ENCODE measurements around the gene CD4. TPM values are rescaled to one million over a fixed set of nuclear protein-coding genes. Genes with fewer than 3 reads are reported as not detected.
"Not testable (repeated sequence)": the region's sequence is repeated elsewhere in the genome, so short reads cannot be mapped to it uniquely, and the experiment has no call there.

The CD4 gene
- total RNA-seq, 1 donor from 2014 or later, result 2.6 TPM

DNA sequence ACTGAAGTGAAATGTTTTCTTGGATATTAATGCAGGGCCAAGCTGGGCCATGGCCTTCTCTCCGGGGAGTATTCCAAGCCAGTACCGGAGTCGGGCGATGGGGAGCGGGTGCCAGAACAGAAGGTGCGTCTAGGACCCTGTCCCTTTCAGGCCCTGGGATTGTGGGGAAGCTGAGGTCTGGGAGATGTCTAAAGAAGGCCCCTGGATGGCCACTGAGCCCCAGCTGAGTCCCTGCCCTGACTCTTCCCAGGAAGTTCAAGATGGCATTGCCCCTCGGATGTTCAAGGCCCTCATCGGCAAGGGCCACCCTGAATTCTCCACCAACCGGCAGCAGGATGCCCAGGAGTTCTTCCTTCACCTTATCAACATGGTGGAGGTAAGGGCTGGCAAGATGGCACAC, 70.8 kb downstream of the CD4 start:
- intact Hi-C loops (cut with DNase I), result no loop called here
- Histone ChIP-seq H3K36me3 (peaks cover 93 to 99% of the 10 kb centered on the region in 2 donors), H3K4me3 (no peak overlapping the region), H3K9me3 (no peaks in the 10 kb centered on the region), H3K27me3 (no peaks in the 10 kb centered on the region), H3K4me1 (no peaks in the 10 kb centered on the region), H3K27ac (no peak overlapping the region)
- TF ChIP-seq, protein P1, sequence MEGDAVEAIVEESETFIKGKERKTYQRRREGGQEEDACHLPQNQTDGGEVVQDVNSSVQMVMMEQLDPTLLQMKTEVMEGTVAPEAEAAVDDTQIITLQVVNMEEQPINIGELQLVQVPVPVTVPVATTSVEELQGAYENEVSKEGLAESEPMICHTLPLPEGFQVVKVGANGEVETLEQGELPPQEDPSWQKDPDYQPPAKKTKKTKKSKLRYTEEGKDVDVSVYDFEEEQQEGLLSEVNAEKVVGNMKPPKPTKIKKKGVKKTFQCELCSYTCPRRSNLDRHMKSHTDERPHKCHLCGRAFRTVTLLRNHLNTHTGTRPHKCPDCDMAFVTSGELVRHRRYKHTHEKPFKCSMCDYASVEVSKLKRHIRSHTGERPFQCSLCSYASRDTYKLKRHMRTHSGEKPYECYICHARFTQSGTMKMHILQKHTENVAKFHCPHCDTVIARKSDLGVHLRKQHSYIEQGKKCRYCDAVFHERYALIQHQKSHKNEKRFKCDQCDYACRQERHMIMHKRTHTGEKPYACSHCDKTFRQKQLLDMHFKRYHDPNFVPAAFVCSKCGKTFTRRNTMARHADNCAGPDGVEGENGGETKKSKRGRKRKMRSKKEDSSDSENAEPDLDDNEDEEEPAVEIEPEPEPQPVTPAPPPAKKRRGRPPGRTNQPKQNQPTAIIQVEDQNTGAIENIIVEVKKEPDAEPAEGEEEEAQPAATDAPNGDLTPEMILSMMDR (IDR thresholded peaks at IDR 0.05), result no peak
- no peak for DNase-seq (ENCODE audit: low spot score in 2 of 2)

DNA sequence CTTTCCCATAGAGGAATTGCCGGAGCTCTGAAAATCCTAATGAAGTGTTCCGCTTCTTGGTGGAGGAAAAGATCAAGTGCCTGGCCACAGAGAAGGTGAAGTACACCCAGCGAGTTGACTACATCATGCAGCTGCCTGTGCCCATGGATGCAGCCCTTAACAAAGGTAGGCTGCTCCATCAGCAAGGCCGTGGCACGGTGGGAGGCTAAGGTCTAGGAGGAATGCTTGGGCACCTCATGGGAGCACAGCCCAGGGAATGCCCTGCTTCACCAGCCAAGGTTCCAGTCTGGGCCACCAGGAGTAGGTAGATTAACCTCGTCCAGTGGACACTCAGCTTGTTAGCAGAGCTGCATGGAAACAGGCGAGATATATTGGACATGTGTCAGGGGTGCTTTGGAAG, 71.6 kb downstream of the CD4 start:
- Histone ChIP-seq H3K4me1 (no peaks in the 10 kb centered on the region), H3K36me3 (peaks cover 90 to 97% of the 10 kb centered on the region in 2 donors)
- intact Hi-C loops (cut with DNase I), result no loop called here

DNA sequence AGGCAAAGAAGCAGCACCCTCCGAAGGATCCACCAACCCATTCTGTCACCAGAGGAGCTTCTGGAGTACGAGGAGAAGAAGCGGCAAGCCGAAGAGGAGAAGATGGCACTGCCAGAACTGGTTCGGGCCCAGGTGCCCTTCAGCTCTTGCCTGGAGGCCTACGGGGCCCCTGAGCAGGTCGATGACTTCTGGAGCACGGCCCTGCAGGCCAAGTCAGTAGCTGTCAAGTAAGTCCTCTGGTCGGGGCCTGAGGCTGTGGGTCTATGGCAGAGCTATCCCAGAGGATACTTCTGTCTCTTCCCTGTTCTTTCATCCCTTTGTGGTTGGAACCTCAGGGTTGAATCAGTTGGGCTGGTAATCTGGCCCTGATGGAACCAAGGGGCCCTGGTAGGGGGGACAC, 72.1 kb downstream of the CD4 start:
- Histone ChIP-seq H3K9me3 (no peaks in the 10 kb centered on the region), H3K4me3 (no peak overlapping the region), H3K27me3 (no peaks in the 10 kb centered on the region), H3K4me1 (peaks cover 0 to 3% of the 10 kb centered on the region in 2 donors), H3K27ac (no peak overlapping the region), H3K36me3 (peaks cover 85 to 93% of the 10 kb centered on the region in 2 donors)
- TF ChIP-seq, protein P1 (IDR thresholded peaks at IDR 0.05), result no peak
- DNase-seq (ENCODE audit: low spot score in 2 of 2), result no peak
- intact Hi-C loops (cut with DNase I), result no loop called here

More for the DNA sequence above, 71.6 kb downstream of the CD4 start:
- Histone ChIP-seq H3K4me3 (no peak overlapping the region), H3K27me3 (no peaks in the 10 kb centered on the region), H3K9me3 (no peaks in the 10 kb centered on the region), H3K27ac (no peak overlapping the region)
- no peak for DNase-seq (ENCODE audit: low spot score in 2 of 2)
- TF ChIP-seq, protein P1 (IDR thresholded peaks at IDR 0.05), result no peak

DNA sequence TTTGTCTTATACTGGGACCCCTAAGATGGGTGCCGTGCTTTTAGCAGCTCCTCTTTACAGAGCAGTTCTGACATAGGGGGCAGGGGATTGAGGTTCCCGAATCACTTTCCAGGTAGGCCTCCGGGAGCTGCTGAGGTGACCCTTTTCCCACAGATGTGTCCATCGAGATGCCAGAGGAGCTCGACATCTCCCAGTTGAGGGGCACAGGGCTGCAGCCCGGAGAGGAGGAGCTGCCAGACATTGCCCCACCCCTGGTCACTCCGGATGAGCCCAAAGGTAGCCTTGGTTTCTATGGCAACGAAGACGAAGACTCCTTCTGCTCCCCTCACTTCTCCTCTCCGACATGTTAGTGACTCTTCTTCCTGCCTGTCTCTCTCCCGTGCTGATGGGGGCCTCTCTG, 73.7 kb downstream of the CD4 start:
- intact Hi-C loops (cut with DNase I), result no loop called here
- TF ChIP-seq, protein P1 (IDR thresholded peaks at IDR 0.05), result no peak
- no peak overlapping the region for H3K4me3 ChIP-seq
- peaks cover 0 to 10% of the 10 kb centered on the region in 2 donors for H3K4me1 ChIP-seq
- no peak for DNase-seq (ENCODE audit: low spot score in 2 of 2)
- no peak overlapping the region for H3K27ac ChIP-seq
- no peaks in the 10 kb centered on the region for H3K27me3 ChIP-seq
- peaks cover 69 to 77% of the 10 kb centered on the region in 2 donors for H3K36me3 ChIP-seq
- no peaks in the 10 kb centered on the region for H3K9me3 ChIP-seq

DNA sequence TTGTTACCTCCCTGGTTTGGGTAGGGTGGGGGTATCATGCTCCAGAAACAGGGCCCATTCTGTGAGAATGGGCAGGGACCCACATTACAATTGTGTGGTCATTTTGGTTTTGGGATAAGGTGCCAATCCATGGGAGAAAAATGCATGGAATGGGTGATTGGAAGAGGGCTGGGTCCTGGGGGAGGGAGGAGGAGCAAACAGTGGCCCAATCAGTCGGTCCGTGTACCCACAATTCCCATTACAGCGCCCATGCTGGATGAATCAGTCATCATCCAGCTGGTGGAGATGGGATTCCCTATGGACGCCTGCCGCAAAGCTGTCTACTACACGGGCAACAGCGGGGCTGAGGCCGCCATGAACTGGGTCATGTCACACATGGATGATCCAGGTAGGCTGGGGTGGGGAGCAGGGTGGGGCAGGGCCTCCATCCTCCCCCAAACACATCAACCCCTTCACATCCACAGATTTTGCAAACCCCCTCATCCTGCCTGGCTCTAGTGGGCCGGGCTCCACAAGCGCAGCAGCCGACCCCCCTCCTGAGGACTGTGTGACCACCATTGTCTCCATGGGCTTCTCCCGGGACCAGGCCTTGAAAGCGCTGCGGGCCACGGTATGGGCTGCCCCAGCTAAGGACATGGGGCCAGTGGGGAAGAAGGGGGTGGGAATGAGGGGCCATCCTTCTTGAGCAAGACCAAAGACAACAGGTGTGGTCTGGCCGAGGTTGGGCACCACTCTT, 74.4 kb downstream of the CD4 start:
- H3K4me1 ChIP-seq, result peaks cover 4 to 16% of the 10 kb centered on the region in 2 donors
- H3K27me3 ChIP-seq, result no peaks in the 10 kb centered on the region
- no peak overlapping the region for H3K27ac ChIP-seq
- H3K4me3 ChIP-seq, result no peak overlapping the region
- no peak for DNase-seq (ENCODE audit: low spot score in 2 of 2)
- TF ChIP-seq, protein P1 (IDR thresholded peaks at IDR 0.05), result no peak
- peaks cover 61 to 69% of the 10 kb centered on the region in 2 donors for H3K36me3 ChIP-seq
- no peaks in the 10 kb centered on the region for H3K9me3 ChIP-seq
- intact Hi-C loops (cut with DNase I), result no loop called here

DNA sequence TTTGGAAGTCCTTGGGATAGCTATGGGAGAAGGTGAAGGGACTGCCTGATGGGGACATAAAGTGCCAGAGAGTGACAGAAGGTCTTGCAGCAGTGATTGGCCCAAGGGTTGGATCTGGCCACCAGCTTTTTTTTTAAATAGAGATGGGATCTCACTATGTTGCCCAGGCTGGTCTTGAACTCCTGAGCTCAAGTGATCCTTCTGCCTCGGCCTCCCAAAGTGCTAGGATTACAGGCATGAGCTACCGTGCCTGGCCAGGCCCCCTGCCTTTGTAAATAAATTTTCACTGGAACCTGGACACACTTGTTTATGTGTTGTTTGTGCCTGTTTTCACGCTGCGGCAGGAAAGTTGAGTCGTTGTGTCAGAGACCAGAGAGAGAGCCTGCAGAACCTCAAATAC, 76.0 kb downstream of the CD4 start:
- Histone ChIP-seq H3K36me3 (peaks cover 54 to 61% of the 10 kb centered on the region in 2 donors), H3K4me1 (peaks cover 7 to 27% of the 10 kb centered on the region in 2 donors)
- H3K27me3 ChIP-seq; DNase-seq (ENCODE audit: low spot score in 2 of 2); intact Hi-C loops (cut with DNase I); H3K4me3 ChIP-seq; H3K9me3 ChIP-seq; H3K27ac ChIP-seq: not testable (repeated sequence)
